Measurements from ENCODE around the gene STRN3. TPM values are rescaled to one million over a fixed set of nuclear protein-coding genes. Genes with fewer than 3 reads are reported as not detected.

STRN3 gene
- total and polyA plus RNA-seq, 10 of the 15 experiments (the other 5 are each of a cell fraction or from before 2014, with no cell fraction given) = 7.8 to 27.9 (median 14.1) TPM

DNA sequence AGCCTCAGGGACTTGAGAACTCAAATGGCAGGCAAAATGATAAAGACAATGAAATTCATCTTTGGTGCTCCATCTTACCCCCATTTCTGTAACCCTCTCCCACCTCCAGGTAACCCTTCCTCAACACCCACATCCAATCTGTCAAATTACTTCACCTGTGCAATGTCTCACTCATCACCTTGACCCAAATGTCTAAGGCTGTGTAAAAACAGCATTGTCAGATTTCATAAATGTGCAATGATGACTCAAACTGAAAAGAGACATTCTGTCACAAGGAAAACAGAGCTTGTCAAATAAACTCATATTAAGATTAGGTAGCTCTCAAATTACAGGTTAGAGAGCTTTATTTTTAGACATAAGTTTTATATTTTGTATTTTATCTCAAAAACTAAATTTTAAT, 171.7 kb downstream of the STRN3 start (continued):
- TF ChIP-seq, protein P1, sequence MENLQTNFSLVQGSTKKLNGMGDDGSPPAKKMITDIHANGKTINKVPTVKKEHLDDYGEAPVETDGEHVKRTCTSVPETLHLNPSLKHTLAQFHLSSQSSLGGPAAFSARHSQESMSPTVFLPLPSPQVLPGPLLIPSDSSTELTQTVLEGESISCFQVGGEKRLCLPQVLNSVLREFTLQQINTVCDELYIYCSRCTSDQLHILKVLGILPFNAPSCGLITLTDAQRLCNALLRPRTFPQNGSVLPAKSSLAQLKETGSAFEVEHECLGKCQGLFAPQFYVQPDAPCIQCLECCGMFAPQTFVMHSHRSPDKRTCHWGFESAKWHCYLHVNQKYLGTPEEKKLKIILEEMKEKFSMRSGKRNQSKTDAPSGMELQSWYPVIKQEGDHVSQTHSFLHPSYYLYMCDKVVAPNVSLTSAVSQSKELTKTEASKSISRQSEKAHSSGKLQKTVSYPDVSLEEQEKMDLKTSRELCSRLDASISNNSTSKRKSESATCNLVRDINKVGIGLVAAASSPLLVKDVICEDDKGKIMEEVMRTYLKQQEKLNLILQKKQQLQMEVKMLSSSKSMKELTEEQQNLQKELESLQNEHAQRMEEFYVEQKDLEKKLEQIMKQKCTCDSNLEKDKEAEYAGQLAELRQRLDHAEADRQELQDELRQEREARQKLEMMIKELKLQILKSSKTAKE (IDR thresholded peaks at IDR 0.05; ENCODE audit: low read depth, poor library complexity, severe bottlenecking) = peak; percentile 90
- TF ChIP-seq, protein P2, sequence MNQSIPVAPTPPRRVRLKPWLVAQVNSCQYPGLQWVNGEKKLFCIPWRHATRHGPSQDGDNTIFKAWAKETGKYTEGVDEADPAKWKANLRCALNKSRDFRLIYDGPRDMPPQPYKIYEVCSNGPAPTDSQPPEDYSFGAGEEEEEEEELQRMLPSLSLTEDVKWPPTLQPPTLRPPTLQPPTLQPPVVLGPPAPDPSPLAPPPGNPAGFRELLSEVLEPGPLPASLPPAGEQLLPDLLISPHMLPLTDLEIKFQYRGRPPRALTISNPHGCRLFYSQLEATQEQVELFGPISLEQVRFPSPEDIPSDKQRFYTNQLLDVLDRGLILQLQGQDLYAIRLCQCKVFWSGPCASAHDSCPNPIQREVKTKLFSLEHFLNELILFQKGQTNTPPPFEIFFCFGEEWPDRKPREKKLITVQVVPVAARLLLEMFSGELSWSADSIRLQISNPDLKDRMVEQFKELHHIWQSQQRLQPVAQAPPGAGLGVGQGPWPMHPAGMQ (IDR thresholded peaks at IDR 0.05; ENCODE audit: borderline replicate concordance) = no peak
- TF ChIP-seq, protein P3, sequence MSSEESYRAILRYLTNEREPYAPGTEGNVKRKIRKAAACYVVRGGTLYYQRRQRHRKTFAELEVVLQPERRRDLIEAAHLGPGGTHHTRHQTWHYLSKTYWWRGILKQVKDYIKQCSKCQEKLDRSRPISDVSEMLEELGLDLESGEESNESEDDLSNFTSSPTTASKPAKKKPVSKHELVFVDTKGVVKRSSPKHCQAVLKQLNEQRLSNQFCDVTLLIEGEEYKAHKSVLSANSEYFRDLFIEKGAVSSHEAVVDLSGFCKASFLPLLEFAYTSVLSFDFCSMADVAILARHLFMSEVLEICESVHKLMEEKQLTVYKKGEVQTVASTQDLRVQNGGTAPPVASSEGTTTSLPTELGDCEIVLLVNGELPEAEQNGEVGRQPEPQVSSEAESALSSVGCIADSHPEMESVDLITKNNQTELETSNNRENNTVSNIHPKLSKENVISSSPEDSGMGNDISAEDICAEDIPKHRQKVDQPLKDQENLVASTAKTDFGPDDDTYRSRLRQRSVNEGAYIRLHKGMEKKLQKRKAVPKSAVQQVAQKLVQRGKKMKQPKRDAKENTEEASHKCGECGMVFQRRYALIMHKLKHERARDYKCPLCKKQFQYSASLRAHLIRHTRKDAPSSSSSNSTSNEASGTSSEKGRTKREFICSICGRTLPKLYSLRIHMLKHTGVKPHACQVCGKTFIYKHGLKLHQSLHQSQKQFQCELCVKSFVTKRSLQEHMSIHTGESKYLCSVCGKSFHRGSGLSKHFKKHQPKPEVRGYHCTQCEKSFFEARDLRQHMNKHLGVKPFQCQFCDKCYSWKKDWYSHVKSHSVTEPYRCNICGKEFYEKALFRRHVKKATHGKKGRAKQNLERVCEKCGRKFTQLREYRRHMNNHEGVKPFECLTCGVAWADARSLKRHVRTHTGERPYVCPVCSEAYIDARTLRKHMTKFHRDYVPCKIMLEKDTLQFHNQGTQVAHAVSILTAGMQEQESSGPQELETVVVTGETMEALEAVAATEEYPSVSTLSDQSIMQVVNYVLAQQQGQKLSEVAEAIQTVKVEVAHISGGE (CRISPR knock-in tag; IDR thresholded peaks at IDR 0.05) = no peak
- TF ChIP-seq PAX5 (IDR thresholded peaks at IDR 0.05; ENCODE audit: borderline replicate concordance, low read depth, low read length) (peak; percentile 65; the same call in 1 of the 2 replicates), KDM1A (IDR thresholded peaks at IDR 0.05; ENCODE audit: borderline replicate concordance) (no peak), MTA3 (IDR thresholded peaks at IDR 0.05; ENCODE audit: borderline replicate concordance, low read length) (0 out of 2 replicates have a peak, but pooled peaks have one; percentile 44), SMAD1 (IDR thresholded peaks at IDR 0.05; ENCODE audit: low read depth, partially characterized antibody) (peak; percentile 31), STAT3 (IDR thresholded peaks at IDR 0.05; ENCODE audit: low read depth, low read length) (no peak), HDAC2 (IDR thresholded peaks at IDR 0.05) (no peak), MTA2 (IDR thresholded peaks at IDR 0.05; ENCODE audit: low read depth) (peak; percentile 93), JUNB (IDR thresholded peaks at IDR 0.05) (peak; percentile 99)
- TF ChIP-seq, protein P4, sequence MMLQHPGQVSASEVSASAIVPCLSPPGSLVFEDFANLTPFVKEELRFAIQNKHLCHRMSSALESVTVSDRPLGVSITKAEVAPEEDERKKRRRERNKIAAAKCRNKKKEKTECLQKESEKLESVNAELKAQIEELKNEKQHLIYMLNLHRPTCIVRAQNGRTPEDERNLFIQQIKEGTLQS (IDR thresholded peaks at IDR 0.05; ENCODE audit: borderline replicate concordance, extremely low read depth, low read depth, low read length) = no peak
- TF ChIP-seq, protein P5, sequence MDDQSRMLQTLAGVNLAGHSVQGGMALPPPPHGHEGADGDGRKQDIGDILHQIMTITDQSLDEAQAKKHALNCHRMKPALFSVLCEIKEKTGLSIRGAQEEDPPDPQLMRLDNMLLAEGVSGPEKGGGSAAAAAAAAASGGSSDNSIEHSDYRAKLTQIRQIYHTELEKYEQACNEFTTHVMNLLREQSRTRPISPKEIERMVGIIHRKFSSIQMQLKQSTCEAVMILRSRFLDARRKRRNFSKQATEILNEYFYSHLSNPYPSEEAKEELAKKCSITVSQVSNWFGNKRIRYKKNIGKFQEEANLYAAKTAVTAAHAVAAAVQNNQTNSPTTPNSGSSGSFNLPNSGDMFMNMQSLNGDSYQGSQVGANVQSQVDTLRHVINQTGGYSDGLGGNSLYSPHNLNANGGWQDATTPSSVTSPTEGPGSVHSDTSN (IDR thresholded peaks at IDR 0.05; ENCODE audit: insufficient replicate concordance, low read depth, low read length) = peak; percentile 55
- TF ChIP-seq, protein P6, sequence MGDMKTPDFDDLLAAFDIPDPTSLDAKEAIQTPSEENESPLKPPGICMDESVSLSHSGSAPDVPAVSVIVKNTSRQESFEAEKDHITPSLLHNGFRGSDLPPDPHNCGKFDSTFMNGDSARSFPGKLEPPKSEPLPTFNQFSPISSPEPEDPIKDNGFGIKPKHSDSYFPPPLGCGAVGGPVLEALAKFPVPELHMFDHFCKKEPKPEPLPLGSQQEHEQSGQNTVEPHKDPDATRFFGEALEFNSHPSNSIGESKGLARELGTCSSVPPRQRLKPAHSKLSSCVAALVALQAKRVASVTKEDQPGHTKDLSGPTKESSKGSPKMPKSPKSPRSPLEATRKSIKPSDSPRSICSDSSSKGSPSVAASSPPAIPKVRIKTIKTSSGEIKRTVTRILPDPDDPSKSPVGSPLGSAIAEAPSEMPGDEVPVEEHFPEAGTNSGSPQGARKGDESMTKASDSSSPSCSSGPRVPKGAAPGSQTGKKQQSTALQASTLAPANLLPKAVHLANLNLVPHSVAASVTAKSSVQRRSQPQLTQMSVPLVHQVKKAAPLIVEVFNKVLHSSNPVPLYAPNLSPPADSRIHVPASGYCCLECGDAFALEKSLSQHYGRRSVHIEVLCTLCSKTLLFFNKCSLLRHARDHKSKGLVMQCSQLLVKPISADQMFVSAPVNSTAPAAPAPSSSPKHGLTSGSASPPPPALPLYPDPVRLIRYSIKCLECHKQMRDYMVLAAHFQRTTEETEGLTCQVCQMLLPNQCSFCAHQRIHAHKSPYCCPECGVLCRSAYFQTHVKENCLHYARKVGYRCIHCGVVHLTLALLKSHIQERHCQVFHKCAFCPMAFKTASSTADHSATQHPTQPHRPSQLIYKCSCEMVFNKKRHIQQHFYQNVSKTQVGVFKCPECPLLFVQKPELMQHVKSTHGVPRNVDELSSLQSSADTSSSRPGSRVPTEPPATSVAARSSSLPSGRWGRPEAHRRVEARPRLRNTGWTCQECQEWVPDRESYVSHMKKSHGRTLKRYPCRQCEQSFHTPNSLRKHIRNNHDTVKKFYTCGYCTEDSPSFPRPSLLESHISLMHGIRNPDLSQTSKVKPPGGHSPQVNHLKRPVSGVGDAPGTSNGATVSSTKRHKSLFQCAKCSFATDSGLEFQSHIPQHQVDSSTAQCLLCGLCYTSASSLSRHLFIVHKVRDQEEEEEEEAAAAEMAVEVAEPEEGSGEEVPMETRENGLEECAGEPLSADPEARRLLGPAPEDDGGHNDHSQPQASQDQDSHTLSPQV (IDR thresholded peaks at IDR 0.05) = no peak
